H9 (cell line): ENCODE results near the gene ABCC4. TPM values are rescaled to one million over a fixed set of nuclear protein-coding genes. Genes with fewer than 3 reads are reported as not detected.

ENCODE experiments used
- DNase-seq: peaks from one replicate; pipeline ENCODE4 v3.0.0-alpha.2; 2017
- H2AFZ ChIP-seq: one replicate; pipeline ENCODE4 v1.6.1; 2013; ENCODE audit warnings: mild to moderate bottlenecking, low read length, control low read depth, moderate library complexity
- H2AK5ac ChIP-seq: 2 replicates; pipeline ENCODE4 v1.6.1; 2013; ENCODE audit warnings: low read length, control low read depth, mixed read lengths; ENCODE audit not compliant: insufficient read length
- H2BK120ac ChIP-seq: one replicate; pipeline ENCODE4 v1.6.1; 2013; ENCODE audit warnings: low read depth, mild to moderate bottlenecking, low read length, control low read depth, inconsistent platforms; ENCODE audit not compliant: poor library complexity, severe bottlenecking
- H2BK12ac ChIP-seq: 2 replicates; pipeline ENCODE4 v1.6.1; 2013; ENCODE audit warnings: low read length, control low read depth, mixed read lengths, low read depth; ENCODE audit not compliant: insufficient read length
- H2BK15ac ChIP-seq: 2 replicates; pipeline ENCODE4 v1.6.1; 2013; ENCODE audit warnings: low read depth, low read length, control low read depth
- H2BK20ac ChIP-seq: one replicate; pipeline ENCODE4 v1.6.1; 2013; ENCODE audit warnings: low read depth, mild to moderate bottlenecking, low read length, control low read depth, inconsistent platforms; ENCODE audit not compliant: poor library complexity, severe bottlenecking
- H2BK5ac ChIP-seq: 2 replicates; pipeline ENCODE4 v1.6.1; 2013; ENCODE audit warnings: low read length, control low read depth, mixed read lengths; ENCODE audit not compliant: insufficient read length
- H3K14ac ChIP-seq: 2 replicates; pipeline ENCODE4 v1.6.1; 2013; ENCODE audit warnings: low read length, control low read depth; ENCODE audit not compliant: insufficient read depth
- H3K18ac ChIP-seq: 2 replicates; pipeline ENCODE4 v1.6.1; 2013; ENCODE audit warnings: low read depth, mild to moderate bottlenecking, mixed read lengths, low read length, control low read depth; ENCODE audit not compliant: insufficient read length
- H3K23ac ChIP-seq: 2 replicates; pipeline ENCODE4 v1.6.1; 2013; ENCODE audit warnings: low read length, control low read depth, mixed read lengths, low read depth; ENCODE audit not compliant: insufficient read length
- H3K23me2 ChIP-seq: 2 replicates; pipeline ENCODE4 v1.6.1; 2013; ENCODE audit warnings: low read depth, mild to moderate bottlenecking, mixed read lengths, low read length, control low read depth; ENCODE audit not compliant: insufficient read length, poor library complexity, severe bottlenecking
- H3K27ac ChIP-seq: 2 replicates; pipeline ENCODE4 v1.5.1; 2013; ENCODE audit warnings: low read length, control low read depth, mixed read lengths, low read depth; ENCODE audit not compliant: insufficient read length
- H3K27me3 ChIP-seq: 2 replicates; pipeline ENCODE4 v1.6.1; 2013; ENCODE audit warnings: low read length, control low read depth, inconsistent platforms; ENCODE audit not compliant: insufficient read depth
- H3K4ac ChIP-seq: 2 replicates; pipeline ENCODE4 v1.6.1; 2013; ENCODE audit warnings: low read depth, mild to moderate bottlenecking, control low read depth, inconsistent platforms, low read length, moderate library complexity
- H3K4me1 ChIP-seq: 2 replicates; pipeline ENCODE4 v1.6.1; 2013; ENCODE audit warnings: low read length, control low read depth, inconsistent platforms; ENCODE audit not compliant: insufficient read depth
- H3K4me2 ChIP-seq: 2 replicates; pipeline ENCODE4 v1.6.1; 2013; ENCODE audit warnings: low read length, control low read depth, mixed read lengths; ENCODE audit not compliant: insufficient read length, insufficient read depth
- H3K56ac ChIP-seq: 2 replicates; pipeline ENCODE4 v1.6.1; 2013; ENCODE audit warnings: low read depth, mild to moderate bottlenecking, mixed read lengths, low read length, control low read depth; ENCODE audit not compliant: insufficient read length
- H3K79me1 ChIP-seq: 2 replicates; pipeline ENCODE4 v1.6.1; 2013; ENCODE audit warnings: low read depth, mild to moderate bottlenecking, moderate library complexity, low read length, control low read depth, inconsistent platforms; ENCODE audit not compliant: insufficient read depth, poor library complexity, severe bottlenecking
- H3K79me2 ChIP-seq: 2 replicates; pipeline ENCODE4 v1.6.1; 2013; ENCODE audit warnings: low read length, control low read depth, inconsistent platforms; ENCODE audit not compliant: insufficient read depth
- H3K9ac ChIP-seq: 2 replicates; pipeline ENCODE4 v1.6.1; 2013; ENCODE audit warnings: low read length, control low read depth, mixed read lengths; ENCODE audit not compliant: insufficient read length; ENCODE audit errors: extremely low read depth
- H3K9me3 ChIP-seq: one replicate; pipeline ENCODE4 v1.6.1; 2013; ENCODE audit warnings: low read depth, low read length, inconsistent platforms; ENCODE audit not compliant: control insufficient read depth
- H3T11ph ChIP-seq: one replicate; pipeline ENCODE4 v1.6.1; 2013; ENCODE audit warnings: mild to moderate bottlenecking, low read length, control low read depth, inconsistent platforms
- H4K20me1 ChIP-seq: one replicate; pipeline ENCODE4 v1.6.1; 2013; ENCODE audit not compliant: control insufficient read depth, insufficient read length, insufficient read depth
- H4K5ac ChIP-seq: 2 replicates; pipeline ENCODE4 v1.6.1; 2013; ENCODE audit warnings: low read depth, mild to moderate bottlenecking, mixed read lengths, low read length, control low read depth; ENCODE audit not compliant: insufficient read length
- H4K8ac ChIP-seq: replicated peaks from 2 replicates; pipeline ENCODE4 v1.6.1; 2013; ENCODE audit warnings: low read length, control low read depth, mixed read lengths, low read depth; ENCODE audit not compliant: insufficient read length
- H4K91ac ChIP-seq: 2 replicates; pipeline ENCODE4 v1.6.1; 2013; ENCODE audit warnings: low read depth, mild to moderate bottlenecking, moderate library complexity, mixed read lengths, low read length, control low read depth; ENCODE audit not compliant: insufficient read length
- H3K27ac Mint-ChIP-seq, 3 experiments: 2 replicates in 2 of 3; 3 replicates in 1 of 3; pipeline ENCODE4 v1.8.0; 2020 to 2021; ENCODE audit warnings: mixed read lengths in 3 of 3, mild to moderate bottlenecking in 1 of 3, moderate library complexity in 1 of 3
- H3K27me3 Mint-ChIP-seq: 2 replicates; pipeline ENCODE4 v1.8.0; 2021; ENCODE audit warnings: low read depth, mild to moderate bottlenecking, moderate library complexity, mixed read lengths
- H3K36me3 Mint-ChIP-seq, 3 experiments: 2 replicates in 2 of 3; 3 replicates in 1 of 3; pipeline ENCODE4 v1.8.0; 2020 to 2021; ENCODE audit warnings: low read depth in 3 of 3, mixed read lengths in 3 of 3; ENCODE audit not compliant: insufficient read depth in 1 of 3
- H3K4me1 Mint-ChIP-seq, 2 experiments: 2 replicates each; pipeline ENCODE4 v1.8.0; 2020; ENCODE audit warnings: mixed read lengths in 2 of 2
- H3K4me3 Mint-ChIP-seq, 2 experiments: 2 replicates in 1 of 2; 3 replicates in 1 of 2; pipeline ENCODE4 v1.8.0; 2020 to 2021; ENCODE audit warnings: mild to moderate bottlenecking in 2 of 2, mixed read lengths in 2 of 2, moderate library complexity in 1 of 2
- H3K9me3 Mint-ChIP-seq, 2 experiments: 2 replicates in 1 of 2; 3 replicates in 1 of 2; pipeline ENCODE4 v1.8.0; 2020; ENCODE audit warnings: mild to moderate bottlenecking in 2 of 2, mixed read lengths in 2 of 2, moderate library complexity in 1 of 2
- WGBS: extraction: QIAGEN DNeasy Blood & Tissue Kit; methylation state at CpG from one replicate; pipeline ENCODE4 v1.1.7; 2013; ENCODE audit warnings: missing lambda C conversion rate, low lambda C conversion rate, mixed read lengths; ENCODE audit not compliant: insufficient read length; ENCODE audit errors: extremely low coverage; 5-methylcytosine and 5-hydroxymethylcytosine counted together
- total RNA-seq: library from RNA; stranded (reverse); gene quantifications from 2 replicates; pipeline ENCODE4 v1.2.1, GENCODE V29; 2021
- TF ChIP-seq, protein P1 (sequence below): fragments of 200-600 bp; sonication (generic); conservative IDR thresholded peaks from 3 replicates; pipeline ENCODE4 v1.8.0; 2021; ENCODE audit warnings: antibody characterized with exemption, mild to moderate bottlenecking

Gene ABCC4
- total RNA-seq, 1 experiment from 2014 or later: 5.9 TPM

DNA sequence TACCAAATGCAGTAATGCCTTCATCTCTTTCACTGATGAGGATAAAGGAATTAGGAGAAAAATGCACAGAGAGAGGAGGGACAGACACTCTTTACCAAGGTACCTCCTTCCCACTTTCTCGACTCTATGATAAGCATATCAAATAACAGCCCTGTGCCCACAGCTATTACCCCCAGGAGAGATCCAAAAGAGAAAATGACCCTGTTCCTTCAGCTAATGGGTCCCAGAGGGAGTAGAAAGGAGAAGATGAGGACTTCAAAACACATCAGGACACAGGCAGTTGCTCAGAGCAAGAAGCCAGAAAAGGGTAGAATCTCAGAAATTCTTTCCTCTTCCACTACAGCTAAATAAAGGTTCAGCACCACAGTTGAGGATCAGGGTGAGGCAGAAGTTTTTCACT, 80.6 kb downstream of the ABCC4 start:
- Histone ChIP-seq H4K5ac (no peak overlapping the region), H3K18ac (no peak overlapping the region), H3T11ph (no peak overlapping the region), H4K8ac (no peak overlapping the region), H3K4me2 (no peak overlapping the region), H2BK15ac (no peak overlapping the region), H2BK120ac (no peak overlapping the region), H2BK12ac (no peak overlapping the region), H2BK5ac (no peak overlapping the region), H2BK20ac (peak overlapping the region; percentile 60), H3K79me2 (no peaks in the 10 kb centered on the region), H4K20me1 (no peaks in the 10 kb centered on the region), H3K9me3 (no peaks in the 10 kb centered on the region), H3K9ac (peak overlapping the region; percentile 23), H3K4ac (no peak overlapping the region), H3K14ac (no peak overlapping the region), H4K91ac (no peak overlapping the region), H3K56ac (no peak overlapping the region), H2AFZ (no peak overlapping the region), H3K4me1 (0 out of 2 replicates have a peak, but pooled peaks cover 2% of the 10 kb centered on the region), H3K23ac (no peak overlapping the region), H3K79me1 (no peaks in the 10 kb centered on the region), H3K27ac (no peak overlapping the region), H2AK5ac (no peak overlapping the region), H3K23me2 (no peaks in the 10 kb centered on the region), H3K27me3 (no peaks in the 10 kb centered on the region)
- WGBS: no CpG with 5 or more reads among the region's 1 CpG
- Mint-ChIP-seq H3K4me3 (no peak overlapping the region), H3K9me3 (no peaks in the 10 kb centered on the region), H3K27ac (no peak overlapping the region; a peak in 1 of 7 replicates), H3K4me1 (peaks cover 7 to 11% of the 10 kb centered on the region in 2 experiments), H3K27me3 (no peaks in the 10 kb centered on the region), H3K36me3 (no peaks in the 10 kb centered on the region)
- DNase-seq: no peak
- TF ChIP-seq, protein P1, sequence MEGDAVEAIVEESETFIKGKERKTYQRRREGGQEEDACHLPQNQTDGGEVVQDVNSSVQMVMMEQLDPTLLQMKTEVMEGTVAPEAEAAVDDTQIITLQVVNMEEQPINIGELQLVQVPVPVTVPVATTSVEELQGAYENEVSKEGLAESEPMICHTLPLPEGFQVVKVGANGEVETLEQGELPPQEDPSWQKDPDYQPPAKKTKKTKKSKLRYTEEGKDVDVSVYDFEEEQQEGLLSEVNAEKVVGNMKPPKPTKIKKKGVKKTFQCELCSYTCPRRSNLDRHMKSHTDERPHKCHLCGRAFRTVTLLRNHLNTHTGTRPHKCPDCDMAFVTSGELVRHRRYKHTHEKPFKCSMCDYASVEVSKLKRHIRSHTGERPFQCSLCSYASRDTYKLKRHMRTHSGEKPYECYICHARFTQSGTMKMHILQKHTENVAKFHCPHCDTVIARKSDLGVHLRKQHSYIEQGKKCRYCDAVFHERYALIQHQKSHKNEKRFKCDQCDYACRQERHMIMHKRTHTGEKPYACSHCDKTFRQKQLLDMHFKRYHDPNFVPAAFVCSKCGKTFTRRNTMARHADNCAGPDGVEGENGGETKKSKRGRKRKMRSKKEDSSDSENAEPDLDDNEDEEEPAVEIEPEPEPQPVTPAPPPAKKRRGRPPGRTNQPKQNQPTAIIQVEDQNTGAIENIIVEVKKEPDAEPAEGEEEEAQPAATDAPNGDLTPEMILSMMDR: no peak
